Naive thymus-derived CD4-positive, alpha-beta T cell (primary cell): ENCODE measurements around the gene MAD2L2. TPM values are rescaled to one million over a fixed set of nuclear protein-coding genes. Genes with fewer than 3 reads are reported as not detected.

Experiments
- ATAC-seq: fragments of 150-1000 bp; cut with Tn5 transposase; 2 replicates; pipeline ENCODE4 v1.10.0; 2021; ENCODE audit warnings: mild to moderate bottlenecking, moderate library complexity
- CTCF ChIA-PET: fragments of 350-600 bp; sonication (Branson Sonifier 250); formaldehyde crosslinking; loops from one replicate; lab custom pipeline; 2021; ENCODE audit warnings: antibody characterized with exemption; lab: Charles Lee
- POLR2A ChIA-PET: fragments of 350-600 bp; sonication (Branson Sonifier 250); formaldehyde crosslinking; loops from one replicate; lab custom pipeline; 2021; ENCODE audit warnings: antibody characterized with exemption, inconsistent platforms; lab: Charles Lee
- DNase-seq, 9 donors: peaks; one replicate each; pipeline versions ENCODE4 v3.0.0 to v3.0.0-alpha.2; 2020 to 2022; ENCODE audit warnings: mixed read lengths in 1 of 9
- H3K27ac ChIP-seq: one replicate; pipeline ENCODE4 v1.7.0; 2013; ENCODE audit warnings: mild to moderate bottlenecking, low read depth, low read length, moderate library complexity
- H3K27me3 ChIP-seq, 2 donors: one replicate each; pipeline ENCODE4 v1.7.0; 2013; ENCODE audit warnings: low read length in 2 of 2, mild to moderate bottlenecking in 2 of 2, moderate library complexity in 2 of 2; ENCODE audit not compliant: control insufficient read depth in 2 of 2, insufficient read depth in 2 of 2
- H3K36me3 ChIP-seq, 3 experiments: 1 replicate in 2 of 3; 2 replicates in 1 of 3; pipeline ENCODE4 v1.7.0; 2013; ENCODE audit warnings: low read length in 3 of 3, mild to moderate bottlenecking in 3 of 3, moderate library complexity in 1 of 3; ENCODE audit not compliant: insufficient read depth in 3 of 3, control insufficient read depth in 2 of 3
- H3K4me1 ChIP-seq, 2 donors: one replicate each; pipeline ENCODE4 v1.7.0; 2013; ENCODE audit warnings: low read length in 2 of 2, mild to moderate bottlenecking in 2 of 2, moderate library complexity in 1 of 2; ENCODE audit not compliant: control insufficient read depth in 2 of 2, insufficient read depth in 2 of 2
- H3K4me3 ChIP-seq: 2 replicates; pipeline ENCODE4 v1.7.0; 2013; ENCODE audit warnings: mild to moderate bottlenecking, low read length
- H3K9me3 ChIP-seq, 3 experiments: 1 replicate in 2 of 3; 2 replicates in 1 of 3; pipeline ENCODE4 v1.7.0; 2013; ENCODE audit warnings: low read length in 3 of 3; ENCODE audit not compliant: control insufficient read depth in 2 of 3
- H3K27ac Mint-ChIP-seq, 9 donors: one replicate each; pipeline ENCODE4 v1.8.0; 2020 to 2022; ENCODE audit warnings: mixed read lengths in 9 of 9, mild to moderate bottlenecking in 8 of 9, moderate library complexity in 5 of 9, inconsistent platforms in 2 of 9
- H3K27me3 Mint-ChIP-seq, 5 donors: one replicate each; pipeline ENCODE4 v1.8.0; 2021 to 2022; ENCODE audit warnings: mixed read lengths in 5 of 5, mild to moderate bottlenecking in 1 of 5
- H3K36me3 Mint-ChIP-seq, 5 donors: one replicate each; pipeline ENCODE4 v1.8.0; 2020 to 2022; ENCODE audit warnings: mixed read lengths in 5 of 5, mild to moderate bottlenecking in 3 of 5, inconsistent platforms in 1 of 5
- H3K4me1 Mint-ChIP-seq, 7 donors: one replicate each; pipeline ENCODE4 v1.8.0; 2020 to 2022; ENCODE audit warnings: mixed read lengths in 7 of 7, mild to moderate bottlenecking in 3 of 7, inconsistent platforms in 1 of 7
- H3K4me3 Mint-ChIP-seq, 10 donors: one replicate each; pipeline ENCODE4 v1.8.0; 2020 to 2022; ENCODE audit warnings: mild to moderate bottlenecking in 10 of 10, mixed read lengths in 10 of 10, moderate library complexity in 6 of 10, inconsistent platforms in 2 of 10
- H3K9me3 Mint-ChIP-seq, 11 donors: one replicate each; pipeline ENCODE4 v1.8.0; 2020 to 2022; ENCODE audit warnings: mixed read lengths in 11 of 11, mild to moderate bottlenecking in 4 of 11, inconsistent platforms in 1 of 11, moderate library complexity in 1 of 11
- intact Hi-C, 2 donors: fragments of 100-400 bp; cut with micrococcal nuclease; formaldehyde crosslinking; loops; one replicate each; pipeline ENCODE4 v1.15.1; 2023
- polyA plus RNA-seq, 2 donors: library from polyadenylated mRNA; unstranded; fragments of 300-500 nt; fragmentation: Illumina TruSeq; gene quantifications; one replicate each; pipeline ENCODE4 v1.2.3, GENCODE V29; 2021
- total RNA-seq, 6 experiments: library from RNA in 5 of 6; stranded (reverse) in 5 of 6; gene quantifications; 1 replicate in 5 of 6; 2 replicates in 1 of 6; pipeline ENCODE4 v1.2.3 and lab custom pipeline; 2021 to 2026

MAD2L2 gene
- total and polyA plus RNA-seq, 7 experiments from 2014 or later = 17.1 to 53.3 (median 30.1) TPM

GRCh38 chr1:11708554-11709350, 27.8 kb upstream of the MAD2L2 start:
- ChIA-PET CTCF (interaction anchor here (0.7 to 1.2 kb wide), 4 partner anchors 9 to 73 kb away, joined by 3 to 6 read pairs (median 4); no protein-coding TSS in a partner anchor), POLR2A (interaction anchor here (0.7 kb wide), 1 partner anchor 38 kb away, joined by 3 read pairs; no protein-coding TSS in a partner anchor)
- H3K4me3 ChIP-seq = no peak overlapping the region
- H3K27me3 Mint-ChIP-seq = peaks cover 0 to 9% (median 1%) of the 10 kb centered on the region in 5 donors
- H3K36me3 Mint-ChIP-seq = no peaks in the 10 kb centered on the region
- H3K9me3 ChIP-seq = no peaks in the 10 kb centered on the region
- H3K27me3 ChIP-seq = no peaks in the 10 kb centered on the region
- H3K27ac Mint-ChIP-seq = no peak overlapping the region
- ATAC-seq (peak; percentile 22), DNase-seq (no peak)
- H3K4me1 Mint-ChIP-seq = no peaks in the 10 kb centered on the region
- H3K36me3 ChIP-seq = no peaks in the 10 kb centered on the region
- intact Hi-C loops = no loop called here
- no peaks in the 10 kb centered on the region for H3K9me3 Mint-ChIP-seq
- no peak overlapping the region for H3K27ac ChIP-seq
- no peaks in the 10 kb centered on the region for H3K4me1 ChIP-seq
- H3K4me3 Mint-ChIP-seq = no peak overlapping the region

GRCh38 chr1:11707621-11708276, 26.8 kb upstream of the MAD2L2 start:
- H3K4me1 Mint-ChIP-seq = no peaks in the 10 kb centered on the region
- intact Hi-C loops = no loop called here
- no peaks in the 10 kb centered on the region for H3K9me3 ChIP-seq
- H3K27ac ChIP-seq = no peak overlapping the region
- DNase-seq (no peak), ATAC-seq (no peak)
- H3K4me3 Mint-ChIP-seq = no peak overlapping the region
- CTCF ChIA-PET = interaction anchor here (0.7 kb wide), 1 partner anchor 10 kb away, joined by 5 read pairs; no protein-coding TSS in a partner anchor
- H3K4me3 ChIP-seq = no peak overlapping the region
- peaks cover 0 to 2% (median 0%) of the 10 kb centered on the region in 11 donors for H3K9me3 Mint-ChIP-seq
- peaks cover 0 to 9% (median 7%) of the 10 kb centered on the region in 5 donors for H3K27me3 Mint-ChIP-seq
- H3K36me3 ChIP-seq = no peaks in the 10 kb centered on the region
- H3K36me3 Mint-ChIP-seq = no peaks in the 10 kb centered on the region
- H3K27me3 ChIP-seq = no peaks in the 10 kb centered on the region
- POLR2A ChIA-PET = interaction anchor here (0.9 kb wide), 1 partner anchor 11 kb away, joined by 6 read pairs; no protein-coding TSS in a partner anchor
- no peak overlapping the region for H3K27ac Mint-ChIP-seq
- no peaks in the 10 kb centered on the region for H3K4me1 ChIP-seq

GRCh38 chr1:11706292-11706691, 25.3 kb upstream of the MAD2L2 start:
- Mint-ChIP-seq H3K4me1 (no peaks in the 10 kb centered on the region), H3K27ac (no peak overlapping the region), H3K9me3 (peaks cover 0 to 2% (median 0%) of the 10 kb centered on the region in 11 donors), H3K4me3 (no peak overlapping the region), H3K36me3 (no peaks in the 10 kb centered on the region), H3K27me3 (peaks cover 0 to 9% (median 7%) of the 10 kb centered on the region in 5 donors)
- Histone ChIP-seq H3K36me3 (no peaks in the 10 kb centered on the region), H3K27ac (no peak overlapping the region), H3K9me3 (no peaks in the 10 kb centered on the region), H3K4me3 (no peak overlapping the region), H3K27me3 (no peaks in the 10 kb centered on the region), H3K4me1 (no peaks in the 10 kb centered on the region)
- POLR2A ChIA-PET = no interaction called here
- CTCF ChIA-PET = no interaction called here
- DNase-seq (no peak), ATAC-seq (no peak)
- intact Hi-C loops = no loop called here

GRCh38 chr1:11705596-11705995, 24.6 kb upstream of the MAD2L2 start:
- H3K4me1 Mint-ChIP-seq = no peaks in the 10 kb centered on the region
- ATAC-seq = no peak
- no peak overlapping the region for H3K4me3 ChIP-seq
- H3K27ac Mint-ChIP-seq = no peak overlapping the region
- H3K27me3 ChIP-seq = no peaks in the 10 kb centered on the region
- no peak overlapping the region for H3K4me3 Mint-ChIP-seq
- H3K9me3 ChIP-seq = no peaks in the 10 kb centered on the region
- peaks cover 0 to 12% (median 9%) of the 10 kb centered on the region in 5 donors for H3K27me3 Mint-ChIP-seq
- H3K27ac ChIP-seq = no peak overlapping the region
- no peaks in the 10 kb centered on the region for H3K36me3 Mint-ChIP-seq
- POLR2A ChIA-PET = no interaction called here
- DNase-seq = no peak
- H3K9me3 Mint-ChIP-seq = peaks cover 0 to 2% (median 0%) of the 10 kb centered on the region in 11 donors
- H3K36me3 ChIP-seq = no peaks in the 10 kb centered on the region
- intact Hi-C loops = no loop called here
- no peaks in the 10 kb centered on the region for H3K4me1 ChIP-seq
- CTCF ChIA-PET = no interaction called here

- H3K27me3 Mint-ChIP-seq = peaks cover 0 to 10% (median 9%) of the 10 kb centered on the region in 5 donors
- H3K4me1 Mint-ChIP-seq = no peaks in the 10 kb centered on the region
- peak overlapping the region in 1 of 9 donors; percentile 81 for H3K27ac Mint-ChIP-seq
- Histone ChIP-seq H3K27ac (no peak overlapping the region), H3K4me1 (no peaks in the 10 kb centered on the region), H3K27me3 (no peaks in the 10 kb centered on the region), H3K9me3 (no peaks in the 10 kb centered on the region), H3K4me3 (no peak overlapping the region), H3K36me3 (no peaks in the 10 kb centered on the region)
- CTCF ChIA-PET = no interaction called here
- intact Hi-C loops = no loop called here
- no peak for ATAC-seq
- POLR2A ChIA-PET = no interaction called here
- no peaks in the 10 kb centered on the region for H3K36me3 Mint-ChIP-seq
- peaks cover 0 to 2% (median 0%) of the 10 kb centered on the region in 11 donors for H3K9me3 Mint-ChIP-seq
- no peak for DNase-seq
- H3K4me3 Mint-ChIP-seq = no peak overlapping the region
Measured at GRCh38 chr1:11704691-11705475, 23.9 kb upstream of the MAD2L2 start.

GRCh38 chr1:11704194-11704529, 23.2 kb upstream of the MAD2L2 start:
- Mint-ChIP-seq H3K27me3 (peaks cover 0 to 11% (median 7%) of the 10 kb centered on the region in 5 donors), H3K4me3 (no peak overlapping the region), H3K4me1 (no peaks in the 10 kb centered on the region), H3K36me3 (no peaks in the 10 kb centered on the region), H3K27ac (no peak overlapping the region), H3K9me3 (peaks cover 0 to 2% (median 0%) of the 10 kb centered on the region in 11 donors)
- ATAC-seq (no peak), DNase-seq (no peak)
- ChIA-PET POLR2A (no interaction called here), CTCF (no interaction called here)
- Histone ChIP-seq H3K9me3 (no peaks in the 10 kb centered on the region), H3K27me3 (no peaks in the 10 kb centered on the region), H3K4me1 (no peaks in the 10 kb centered on the region), H3K4me3 (no peak overlapping the region), H3K36me3 (no peaks in the 10 kb centered on the region), H3K27ac (no peak overlapping the region)
- intact Hi-C loops = no loop called here
